Breast epithelium (tissue), 3 donors: ENCODE results near the gene NCR3LG1.

Experiments used
- CTCF ChIP-seq, 3 donors: fragments of 450-650 bp; IDR thresholded peaks; one replicate each; pipeline ENCODE4 v1.5.1; 2016 to 2017; ENCODE audit warnings: antibody characterized with exemption in 3 of 3, mild to moderate bottlenecking in 3 of 3, moderate library complexity in 3 of 3
- POLR2A ChIP-seq: fragments of 450-650 bp; IDR thresholded peaks from one replicate; pipeline ENCODE4 v1.6.1; 2016; ENCODE audit warnings: antibody characterized with exemption, mild to moderate bottlenecking, moderate library complexity
- POLR2AphosphoS5 ChIP-seq, 3 donors: sonication (generic); formaldehyde crosslinking; IDR thresholded peaks; one replicate each; pipeline ENCODE4 v1.6.1; 2017; ENCODE audit warnings: antibody characterized with exemption in 3 of 3

GRCh38 chr11:17371614-17372013 is 20.0 kb downstream of the NCR3LG1 start:
- TF ChIP-seq CTCF (IDR thresholded peaks at IDR 0.05), result no peak
- no peak for TF ChIP-seq POLR2AphosphoS5 (IDR thresholded peaks at IDR 0.05)
- TF ChIP-seq POLR2A, result no peak
